Measurements from ENCODE around the gene TNRC6A.

DNA sequence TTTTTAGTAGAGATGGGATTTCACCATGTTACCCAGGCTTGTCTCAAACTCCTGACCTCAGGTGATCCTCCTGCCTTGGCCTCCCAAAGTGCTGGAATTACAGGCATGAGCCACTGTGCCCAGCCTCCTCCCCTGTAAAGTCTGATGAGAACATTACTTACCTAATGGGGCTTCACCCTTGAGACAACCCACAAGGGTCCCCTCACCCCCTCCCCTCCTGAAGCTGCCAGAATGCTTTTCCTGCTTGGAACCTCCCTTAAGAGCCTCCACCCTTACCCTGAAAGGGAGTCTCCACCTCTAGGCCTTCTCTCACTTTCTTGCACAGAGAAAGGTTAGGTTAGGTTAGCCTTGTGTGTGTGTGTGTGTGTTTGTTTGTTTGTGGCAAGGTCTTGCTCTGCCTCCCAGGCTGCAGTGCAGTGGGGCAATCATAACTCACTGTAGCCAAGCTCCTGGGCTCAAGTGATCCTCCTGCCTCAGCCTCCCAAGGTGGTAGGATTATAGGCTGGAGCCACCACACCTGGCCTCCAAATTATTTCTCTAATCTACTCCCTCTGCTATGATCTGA is 125.2 kb downstream of the TNRC6A start:
- TF ChIP-seq, protein P1, sequence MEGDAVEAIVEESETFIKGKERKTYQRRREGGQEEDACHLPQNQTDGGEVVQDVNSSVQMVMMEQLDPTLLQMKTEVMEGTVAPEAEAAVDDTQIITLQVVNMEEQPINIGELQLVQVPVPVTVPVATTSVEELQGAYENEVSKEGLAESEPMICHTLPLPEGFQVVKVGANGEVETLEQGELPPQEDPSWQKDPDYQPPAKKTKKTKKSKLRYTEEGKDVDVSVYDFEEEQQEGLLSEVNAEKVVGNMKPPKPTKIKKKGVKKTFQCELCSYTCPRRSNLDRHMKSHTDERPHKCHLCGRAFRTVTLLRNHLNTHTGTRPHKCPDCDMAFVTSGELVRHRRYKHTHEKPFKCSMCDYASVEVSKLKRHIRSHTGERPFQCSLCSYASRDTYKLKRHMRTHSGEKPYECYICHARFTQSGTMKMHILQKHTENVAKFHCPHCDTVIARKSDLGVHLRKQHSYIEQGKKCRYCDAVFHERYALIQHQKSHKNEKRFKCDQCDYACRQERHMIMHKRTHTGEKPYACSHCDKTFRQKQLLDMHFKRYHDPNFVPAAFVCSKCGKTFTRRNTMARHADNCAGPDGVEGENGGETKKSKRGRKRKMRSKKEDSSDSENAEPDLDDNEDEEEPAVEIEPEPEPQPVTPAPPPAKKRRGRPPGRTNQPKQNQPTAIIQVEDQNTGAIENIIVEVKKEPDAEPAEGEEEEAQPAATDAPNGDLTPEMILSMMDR (IDR thresholded peaks at IDR 0.05), result no peak
- TF ChIP-seq EZH2 (IDR thresholded peaks at IDR 0.05), result no peak
